Muscle layer of duodenum (tissue), 2 donors: ENCODE measurements around the gene GOLGA8B.
"Not testable (repeated sequence)": the region's sequence is repeated elsewhere in the genome, so short reads cannot be mapped to it uniquely, and the experiment has no call there.

Experiments
- H3K27ac ChIP-seq: one replicate; pipeline ENCODE4 v1.7.0; 2013; ENCODE audit warnings: mild to moderate bottlenecking, low read length
- H3K27me3 ChIP-seq: one replicate; pipeline ENCODE4 v1.7.0; 2013; ENCODE audit warnings: low read depth, mild to moderate bottlenecking, control low read depth, low read length
- H3K36me3 ChIP-seq, 2 donors: one replicate each; pipeline ENCODE4 v1.7.0; 2013; ENCODE audit warnings: low read length in 2 of 2, control low read depth in 1 of 2, mild to moderate bottlenecking in 1 of 2; ENCODE audit not compliant: insufficient read depth in 2 of 2, control insufficient read depth in 1 of 2
- H3K4me1 ChIP-seq, 2 donors: one replicate each; pipeline ENCODE4 v1.7.0; 2013; ENCODE audit warnings: low read length in 2 of 2, mild to moderate bottlenecking in 2 of 2, control low read depth in 1 of 2, moderate library complexity in 1 of 2; ENCODE audit not compliant: insufficient read depth in 2 of 2, control insufficient read depth in 1 of 2
- H3K4me3 ChIP-seq, 2 donors: one replicate each; pipeline ENCODE4 v1.7.0; 2013; ENCODE audit warnings: low read length in 2 of 2, low read depth in 1 of 2, mild to moderate bottlenecking in 1 of 2
- H3K9me3 ChIP-seq, 2 donors: one replicate each; pipeline ENCODE4 v1.7.0; 2013; ENCODE audit warnings: low read length in 2 of 2, control low read depth in 1 of 2, mild to moderate bottlenecking in 1 of 2; ENCODE audit not compliant: control insufficient read depth in 1 of 2
- donor health status: healthy.

Gene GOLGA8B

GRCh38 chr15:34577658-34578282 is 5.7 kb downstream of the GOLGA8B start:
- H3K27me3 ChIP-seq, H3K9me3 ChIP-seq, H3K4me3 ChIP-seq, H3K36me3 ChIP-seq, H3K27ac ChIP-seq: not testable (repeated sequence)
- H3K4me1 ChIP-seq: peaks cover 0 to 12% of the 10 kb centered on the region in 2 donors

GRCh38 chr15:34575035-34575434 is 8.4 kb downstream of the GOLGA8B start:
- H3K36me3 ChIP-seq, H3K27ac ChIP-seq, H3K4me1 ChIP-seq, H3K4me3 ChIP-seq, H3K27me3 ChIP-seq, H3K9me3 ChIP-seq: not testable (repeated sequence)

- not testable (repeated sequence) for H3K27me3 ChIP-seq, H3K4me3 ChIP-seq, H3K4me1 ChIP-seq, H3K9me3 ChIP-seq, H3K27ac ChIP-seq, H3K36me3 ChIP-seq
These were observed 10.5 kb downstream of the GOLGA8B start for GRCh38 chr15:34572921-34573320.

- not testable (repeated sequence) for H3K27me3 ChIP-seq, H3K27ac ChIP-seq, H3K4me1 ChIP-seq, H3K4me3 ChIP-seq, H3K9me3 ChIP-seq, H3K36me3 ChIP-seq
These were observed 11.3 kb downstream of the GOLGA8B start for GRCh38 chr15:34572019-34572641.

- not testable (repeated sequence) for H3K27me3 ChIP-seq, H3K4me3 ChIP-seq, H3K27ac ChIP-seq, H3K36me3 ChIP-seq, H3K9me3 ChIP-seq, H3K4me1 ChIP-seq
These were observed 13.6 kb downstream of the GOLGA8B start for GRCh38 chr15:34569670-34570396.

GRCh38 chr15:34567174-34567573 is 16.3 kb downstream of the GOLGA8B start:
- H3K4me3 ChIP-seq, H3K27ac ChIP-seq, H3K27me3 ChIP-seq, H3K9me3 ChIP-seq, H3K4me1 ChIP-seq, H3K36me3 ChIP-seq: not testable (repeated sequence)

GRCh38 chr15:34564711-34565110 is 18.7 kb downstream of the GOLGA8B start:
- H3K4me3 ChIP-seq, H3K9me3 ChIP-seq, H3K36me3 ChIP-seq: not testable (repeated sequence)

GRCh38 chr15:34560814-34561213 is 22.6 kb downstream of the GOLGA8B start:
- not testable (repeated sequence) for H3K9me3 ChIP-seq, H3K36me3 ChIP-seq, H3K27ac ChIP-seq, H3K4me3 ChIP-seq, H3K4me1 ChIP-seq, H3K27me3 ChIP-seq

More at GRCh38 chr15:34564711-34565110, 18.7 kb downstream of the GOLGA8B start:
- H3K27ac ChIP-seq, H3K27me3 ChIP-seq, H3K4me1 ChIP-seq: not testable (repeated sequence)

GRCh38 chr15:34559764-34560163 is 23.7 kb downstream of the GOLGA8B start:
- H3K4me3 ChIP-seq, H3K36me3 ChIP-seq, H3K27me3 ChIP-seq, H3K9me3 ChIP-seq, H3K4me1 ChIP-seq, H3K27ac ChIP-seq: not testable (repeated sequence)

GRCh38 chr15:34555162-34555561 is 28.3 kb downstream of the GOLGA8B start:
- not testable (repeated sequence) for H3K36me3 ChIP-seq, H3K4me1 ChIP-seq, H3K4me3 ChIP-seq, H3K27me3 ChIP-seq, H3K27ac ChIP-seq, H3K9me3 ChIP-seq

- not testable (repeated sequence) for H3K36me3 ChIP-seq
These were observed 28.7 kb downstream of the GOLGA8B start for GRCh38 chr15:34554716-34555115.

GRCh38 chr15:34554126-34554525 is 29.3 kb downstream of the GOLGA8B start:
- not testable (repeated sequence) for H3K27ac ChIP-seq, H3K9me3 ChIP-seq, H3K4me1 ChIP-seq, H3K27me3 ChIP-seq, H3K4me3 ChIP-seq, H3K36me3 ChIP-seq

More at GRCh38 chr15:34554716-34555115, 28.7 kb downstream of the GOLGA8B start:
- not testable (repeated sequence) for H3K9me3 ChIP-seq, H3K4me3 ChIP-seq, H3K27me3 ChIP-seq, H3K4me1 ChIP-seq, H3K27ac ChIP-seq
